ENCODE results near the gene CRKL. TPM values are rescaled to one million over a fixed set of nuclear protein-coding genes. Genes with fewer than 3 reads are reported as not detected.
"Not testable (repeated sequence)": the region's sequence is repeated elsewhere in the genome, so short reads cannot be mapped to it uniquely, and the experiment has no call there.

Gene CRKL
- total RNA-seq, 1 experiment from 2014 or later: 35.4 TPM

- CTCF ChIA-PET: no interaction called here
- DNase-seq: no peak
- Histone ChIP-seq H3F3A (ENCODE audit: low read length, unreplicated experiment) (no peaks in the 10 kb centered on the region), H2AFZ (ENCODE audit: low read length) (no peak overlapping the region), H3K27me3 (ENCODE audit: low read length) (no peaks in the 10 kb centered on the region), H3K27ac (ENCODE audit: low read length) (no peak overlapping the region), H3K9ac (ENCODE audit: low read length) (no peak overlapping the region), H3K9me3 (ENCODE audit: low read length) (no peaks in the 10 kb centered on the region), H3K9me2 (replicated peaks; ENCODE audit: low read length) (no peaks in the 10 kb centered on the region), H3K36me3 (ENCODE audit: low read depth, low read length) (no peaks in the 10 kb centered on the region; the same call in 1 of the 2 replicates), H3K4me2 (ENCODE audit: low read length) (no peak overlapping the region), H3K4me3 (ENCODE audit: low read length) (no peak overlapping the region), H4K20me1 (ENCODE audit: low read length) (peaks cover 46% of the 10 kb centered on the region), H3K4me1 (ENCODE audit: insufficient read depth, low read length) (no peaks in the 10 kb centered on the region), H3K79me2 (ENCODE audit: low read length) (peaks cover 94% of the 10 kb centered on the region)
- POLR2A ChIA-PET (ENCODE audit: unreplicated experiment): no interaction called here
- no peak for TF ChIP-seq CTCF (conservative IDR thresholded peaks at IDR 0.05; ENCODE audit: low read depth, low read length)
- TF ChIP-seq EZH2 (IDR thresholded peaks at IDR 0.05; ENCODE audit: low read length, unreplicated experiment): no peak
- TF ChIP-seq EZH2phosphoT487 (IDR thresholded peaks at IDR 0.05; ENCODE audit: borderline replicate concordance, low read length): no peak
- intact Hi-C loops (cut with micrococcal nuclease): no loop called here
- no peak for ATAC-seq
- BruUV-seq (replicated peaks): no TSS peak
These were observed 12.8 kb downstream of the CRKL start for GRCh38 chr22:20930004-20930403.

- H3K4me2 ChIP-seq (ENCODE audit: low read length); H3K4me3 ChIP-seq (ENCODE audit: low read length); POLR2A ChIA-PET (ENCODE audit: unreplicated experiment); H3K9me3 ChIP-seq (ENCODE audit: low read length); H3K27me3 ChIP-seq (ENCODE audit: low read length); H3K9me2 ChIP-seq (replicated peaks; ENCODE audit: low read length); BruUV-seq (replicated peaks); ATAC-seq; intact Hi-C loops (cut with micrococcal nuclease); H3K27ac ChIP-seq (ENCODE audit: low read length); H3K36me3 ChIP-seq (ENCODE audit: low read depth, low read length); DNase-seq; H2AFZ ChIP-seq (ENCODE audit: low read length); H3K4me1 ChIP-seq (ENCODE audit: insufficient read depth, low read length); CTCF ChIA-PET; H3F3A ChIP-seq (ENCODE audit: low read length, unreplicated experiment); H3K9ac ChIP-seq (ENCODE audit: low read length): not testable (repeated sequence)
- Histone ChIP-seq H3K79me2 (ENCODE audit: low read length) (peaks cover 94% of the 10 kb centered on the region), H4K20me1 (ENCODE audit: low read length) (peaks cover 45% of the 10 kb centered on the region)
These were observed 13.2 kb downstream of the CRKL start for GRCh38 chr22:20930435-20930834.

GRCh38 chr22:20931126-20931654 lies 14.0 kb downstream of the CRKL start:
- no peak overlapping the region for H3K9ac ChIP-seq (ENCODE audit: low read length)
- no TSS peak for BruUV-seq (replicated peaks)
- TF ChIP-seq EZH2phosphoT487 (IDR thresholded peaks at IDR 0.05; ENCODE audit: borderline replicate concordance, low read length): no peak
- no peak for TF ChIP-seq EZH2 (IDR thresholded peaks at IDR 0.05; ENCODE audit: low read length, unreplicated experiment)
- TF ChIP-seq CTCF (conservative IDR thresholded peaks at IDR 0.05; ENCODE audit: low read depth, low read length): no peak
- intact Hi-C loops (cut with micrococcal nuclease): no loop called here
- H3K9me3 ChIP-seq (ENCODE audit: low read length): no peaks in the 10 kb centered on the region
- no peak overlapping the region for H3K4me2 ChIP-seq (ENCODE audit: low read length)
- DNase-seq (no peak), ATAC-seq (no peak)
- peaks cover 94% of the 10 kb centered on the region for H3K79me2 ChIP-seq (ENCODE audit: low read length)
- ChIA-PET POLR2A (ENCODE audit: unreplicated experiment) (interaction anchor here (0.6 kb wide), 1 partner anchor 134 kb away, joined by 4 read pairs; no protein-coding TSS in a partner anchor), CTCF (no interaction called here)
- H3F3A ChIP-seq (ENCODE audit: low read length, unreplicated experiment): no peaks in the 10 kb centered on the region
- peaks cover 37% of the 10 kb centered on the region for H4K20me1 ChIP-seq (ENCODE audit: low read length)
- H3K9me2 ChIP-seq (replicated peaks; ENCODE audit: low read length): no peaks in the 10 kb centered on the region
- H3K36me3 ChIP-seq (ENCODE audit: low read depth, low read length): no peaks in the 10 kb centered on the region; the same call in 1 of the 2 replicates
- H3K27ac ChIP-seq (ENCODE audit: low read length): no peak overlapping the region
- H3K4me1 ChIP-seq (ENCODE audit: insufficient read depth, low read length): no peaks in the 10 kb centered on the region
- no peak overlapping the region for H2AFZ ChIP-seq (ENCODE audit: low read length)
- no peak overlapping the region for H3K4me3 ChIP-seq (ENCODE audit: low read length)
- no peaks in the 10 kb centered on the region for H3K27me3 ChIP-seq (ENCODE audit: low read length)
